NCI-H1930 (cell line): Measurements from ENCODE around the gene THAP5.
A peak's percentile ranks its signal among the peaks of the same experiment; 100 is the strongest.
"Not testable (repeated sequence)": the region's sequence is repeated elsewhere in the genome, so short reads cannot be mapped to it uniquely, and the experiment has no call there.

Experiments used
- DNase-seq, 2 experiments: peaks; one replicate each; lab custom pipeline; 2025; lab: John Stamatoyannopoulos, UW

Gene THAP5

GRCh38 chr7:108585843-108586242, 16.3 kb upstream of the THAP5 start:
- DNase-seq, result no peak

- no peak for DNase-seq
Measured at GRCh38 chr7:108584211-108584610, 14.7 kb upstream of the THAP5 start.

DNA sequence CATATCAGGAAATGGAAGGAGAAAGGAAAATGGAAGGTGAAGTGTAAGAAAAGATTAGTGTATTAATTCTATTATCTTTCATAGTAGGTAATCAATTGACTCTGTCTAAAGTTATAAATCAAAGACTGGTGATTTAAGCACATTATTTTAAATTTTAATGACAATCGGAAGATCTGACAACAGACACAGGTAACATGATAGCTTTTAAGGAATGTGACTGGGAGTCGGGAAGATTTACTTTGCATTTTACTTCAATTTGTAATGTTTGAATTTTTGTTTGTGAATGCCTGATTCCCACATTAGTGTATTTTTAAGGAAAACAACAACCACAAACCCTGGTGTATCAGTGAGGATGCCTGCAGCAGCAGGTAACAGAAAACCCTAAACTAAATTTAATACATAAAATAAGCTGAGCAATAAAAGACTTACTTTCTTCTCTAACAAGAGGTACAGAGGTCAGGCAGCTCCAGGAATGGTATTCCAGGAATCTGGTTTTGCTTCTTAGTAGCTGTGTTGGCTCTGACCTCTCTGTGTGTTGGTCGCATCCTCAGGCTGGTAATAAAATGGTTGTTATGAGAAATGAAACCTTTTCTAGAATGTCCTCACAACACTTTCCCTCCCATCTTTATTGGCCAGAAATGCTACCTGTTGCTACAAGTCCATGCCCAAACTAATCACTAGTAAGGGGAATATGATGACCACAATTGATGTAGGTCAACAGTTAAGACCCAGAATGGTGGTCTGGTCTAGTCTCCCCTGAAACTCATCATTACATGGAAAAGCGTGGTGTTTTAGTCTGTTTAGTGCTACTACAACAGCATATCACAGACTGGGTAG, 12.4 kb upstream of the THAP5 start:
- DNase-seq, result no peak

GRCh38 chr7:108580298-108580697, 10.8 kb upstream of the THAP5 start:
- DNase-seq, result no peak

GRCh38 chr7:108578937-108579336, 9.4 kb upstream of the THAP5 start:
- no peak for DNase-seq

DNA sequence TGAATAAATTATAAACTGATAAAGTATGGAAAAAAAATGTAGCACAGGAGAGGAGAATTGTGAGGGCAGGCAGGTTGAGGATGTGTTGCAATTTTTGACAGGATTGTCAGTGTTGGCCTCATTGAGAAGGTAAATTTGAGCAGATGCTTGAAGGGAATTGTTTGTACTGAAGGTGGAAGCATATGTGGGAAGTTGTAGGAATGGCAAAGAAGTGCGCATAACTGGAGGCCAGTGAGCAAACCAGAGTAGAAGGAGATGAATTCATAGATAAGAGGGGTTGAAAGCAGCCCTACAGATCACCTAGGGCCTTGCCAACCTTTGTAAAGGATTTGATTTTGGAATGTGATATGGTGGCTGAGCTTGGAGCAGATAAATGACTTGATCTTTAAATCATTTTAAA, 6.6 kb upstream of the THAP5 start:
- DNase-seq, result no peak

GRCh38 chr7:108575156-108575555, 5.7 kb upstream of the THAP5 start:
- DNase-seq, result no peak

DNA sequence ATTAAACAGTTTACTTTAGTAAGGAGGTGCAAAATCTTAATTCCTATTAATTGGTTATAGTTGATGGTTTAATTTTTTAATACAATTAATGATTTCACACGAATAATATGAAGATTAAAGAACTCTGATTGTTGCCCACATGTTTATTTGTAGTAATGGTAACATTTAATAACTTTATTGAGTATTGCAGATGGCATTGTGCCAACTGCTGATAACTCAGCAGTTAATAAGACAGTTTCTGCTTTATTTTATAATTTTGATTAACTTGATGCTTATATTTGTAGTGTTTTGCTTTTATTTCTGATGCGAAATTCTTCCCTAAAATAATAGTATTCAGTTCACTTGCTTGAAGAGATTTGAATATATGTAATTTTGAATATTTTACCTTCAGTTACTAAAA, 3.0 kb upstream of the THAP5 start:
- DNase-seq, result no peak

- DNase-seq, result peak in 1 of 2 experiments; percentile 18
Measured at GRCh38 chr7:108570146-108570755, 745 bp upstream of the THAP5 start.

DNA sequence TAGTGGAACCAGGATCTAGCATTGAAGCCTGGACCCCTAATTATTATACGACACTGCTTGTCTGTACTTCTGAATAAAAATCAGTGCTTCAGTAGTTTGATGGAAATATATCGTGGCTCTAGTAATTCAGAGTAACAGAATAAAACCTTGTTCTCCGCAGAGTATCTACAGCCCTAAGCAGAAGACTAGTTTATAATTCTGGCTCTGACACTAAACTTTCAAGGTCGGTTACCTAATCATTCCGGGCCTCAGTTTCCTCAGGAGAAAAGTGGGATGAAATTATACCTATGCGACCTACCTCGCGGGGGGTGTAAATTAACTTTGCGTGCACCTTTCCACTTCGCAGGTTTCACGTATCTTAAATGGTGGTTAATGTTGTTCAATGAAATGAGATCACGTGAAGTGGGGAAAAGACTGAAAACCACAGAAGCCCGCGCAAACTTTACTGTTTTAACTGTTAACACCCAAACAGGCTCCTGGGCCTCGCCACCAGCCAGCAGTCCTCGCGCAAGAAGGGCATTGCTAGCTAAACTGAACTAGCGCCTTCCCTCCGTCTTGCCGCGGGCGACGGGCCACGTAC, 615 bp downstream of the THAP5 start:
- no peak for DNase-seq

- no peak for DNase-seq
Measured at GRCh38 chr7:108565987-108566386, 3.5 kb downstream of the THAP5 start.

DNA sequence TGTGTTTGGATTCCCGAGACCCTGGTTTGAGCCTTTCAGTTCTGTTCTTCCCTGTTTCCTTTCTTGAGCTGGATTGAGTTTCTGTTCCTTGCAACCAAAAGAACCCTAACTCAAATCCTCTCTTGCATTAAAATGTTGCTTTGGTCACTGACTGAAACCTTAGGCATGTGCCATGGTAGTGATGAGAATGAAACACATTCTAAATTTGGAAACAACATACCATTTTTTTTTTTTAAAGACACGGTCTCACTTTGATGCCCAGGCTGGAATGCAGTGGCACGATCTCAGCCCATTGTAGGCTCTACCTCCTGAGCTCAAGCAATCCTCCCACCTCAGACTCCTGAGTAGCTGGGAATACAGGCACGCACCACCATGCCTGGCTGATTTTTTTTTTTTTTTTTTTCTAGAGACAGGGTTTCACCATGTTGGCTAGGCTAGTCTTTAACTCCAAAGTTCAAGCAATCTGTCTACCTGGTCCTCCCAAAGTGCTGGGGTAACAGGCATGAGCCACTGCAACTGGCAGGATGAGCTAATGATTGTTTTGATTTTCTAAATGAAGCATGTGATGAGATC, 8.4 kb downstream of the THAP5 start:
- DNase-seq, result no peak

DNA sequence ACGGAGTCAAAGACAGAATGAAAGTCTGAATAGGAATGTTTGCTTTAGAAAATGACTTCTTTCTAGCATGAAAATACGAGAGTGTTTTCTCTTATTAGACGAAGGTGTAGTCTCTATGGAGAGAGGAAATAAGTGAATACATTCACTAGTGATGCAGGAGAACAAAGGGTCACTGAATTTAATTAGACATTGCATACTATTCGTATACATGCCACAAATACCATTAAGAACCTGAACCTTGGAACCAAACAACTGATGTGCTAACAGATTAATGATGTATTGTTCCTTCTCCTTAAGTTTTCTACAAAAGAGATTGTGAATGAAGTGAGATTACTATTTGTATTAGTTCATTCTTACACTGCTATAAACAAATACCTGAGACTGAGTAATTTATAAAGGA, 10.3 kb downstream of the THAP5 start:
- DNase-seq, result no peak

- DNase-seq, result no peak
Measured at GRCh38 chr7:108557617-108558016, 11.9 kb downstream of the THAP5 start.

DNA sequence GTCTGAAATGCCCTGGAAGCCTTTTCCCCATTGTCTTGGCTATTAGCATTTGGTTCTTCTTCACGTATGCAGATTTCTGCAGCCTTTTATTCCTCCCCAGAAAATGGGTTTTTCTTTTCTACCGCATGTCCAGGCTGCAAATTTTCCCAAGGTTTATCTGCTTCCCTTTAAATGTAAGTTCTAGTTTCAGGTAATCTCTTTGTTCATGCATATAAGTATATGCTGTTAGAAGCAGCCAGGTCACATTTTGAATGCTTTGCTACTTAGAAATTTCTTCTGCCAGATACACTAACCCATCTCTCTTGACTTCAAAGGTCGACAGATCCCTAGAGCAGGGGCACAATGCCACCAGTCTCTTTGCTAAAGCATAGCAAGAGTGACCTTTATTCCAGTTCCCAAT, 12.3 kb downstream of the THAP5 start:
- no peak for DNase-seq

DNA sequence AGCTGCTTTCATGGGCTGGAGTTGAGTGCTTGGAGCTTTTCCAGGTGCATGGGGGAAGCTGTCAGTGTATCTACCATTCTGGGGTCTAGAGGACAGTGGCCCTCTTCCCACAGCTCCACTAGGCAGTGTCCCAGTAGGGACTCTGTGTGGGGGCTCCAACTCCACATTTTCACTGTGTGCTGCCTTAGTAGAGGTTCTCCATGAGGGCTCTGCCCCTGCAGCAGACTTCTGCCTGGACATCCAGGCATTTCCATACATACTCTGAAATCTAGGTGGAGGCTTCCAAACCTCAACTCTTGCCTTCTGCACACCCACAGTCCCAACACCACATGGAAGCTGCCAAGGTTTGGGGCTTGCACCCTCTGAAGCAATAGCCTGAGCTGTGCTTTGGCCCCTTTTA, 12.8 kb downstream of the THAP5 start:
- DNase-seq, result not testable (repeated sequence)

DNA sequence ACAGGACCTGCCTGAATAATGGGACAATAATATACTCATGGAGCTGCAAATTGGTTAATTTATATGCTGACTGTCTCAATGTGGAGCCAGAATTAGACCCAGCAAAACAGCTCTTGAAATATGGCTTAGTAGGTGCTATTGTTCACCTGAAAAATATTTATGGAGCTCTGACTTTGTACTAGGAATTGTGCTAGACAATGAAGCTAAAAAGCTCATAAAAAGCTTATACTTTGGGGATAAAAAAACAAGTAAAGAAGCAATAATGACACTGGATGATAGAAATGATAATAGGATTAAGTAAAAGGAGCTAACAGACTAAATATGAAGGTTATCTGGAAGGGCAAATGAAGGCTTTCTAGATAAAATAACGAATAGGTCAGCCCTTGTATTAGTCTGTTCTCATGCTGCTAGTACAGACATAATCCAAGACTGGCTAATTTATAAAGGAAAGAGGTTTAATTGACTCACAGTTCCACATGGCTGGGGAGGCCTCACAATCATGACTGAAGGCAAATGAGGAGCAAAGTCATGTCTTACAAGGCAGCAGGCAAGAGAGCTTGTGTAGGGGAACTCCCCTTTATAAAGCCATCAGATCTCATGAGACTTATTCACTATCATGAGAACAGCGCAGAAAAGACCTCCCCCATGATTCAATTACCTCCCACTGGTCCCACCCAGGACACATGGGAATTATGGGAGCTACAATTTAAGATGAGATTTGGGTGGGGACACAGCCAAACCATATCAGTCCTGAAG, 21.2 kb downstream of the THAP5 start:
- DNase-seq, result not testable (repeated sequence)

- DNase-seq, result no peak
Measured at GRCh38 chr7:108541478-108541877, 28.0 kb downstream of the THAP5 start.

DNA sequence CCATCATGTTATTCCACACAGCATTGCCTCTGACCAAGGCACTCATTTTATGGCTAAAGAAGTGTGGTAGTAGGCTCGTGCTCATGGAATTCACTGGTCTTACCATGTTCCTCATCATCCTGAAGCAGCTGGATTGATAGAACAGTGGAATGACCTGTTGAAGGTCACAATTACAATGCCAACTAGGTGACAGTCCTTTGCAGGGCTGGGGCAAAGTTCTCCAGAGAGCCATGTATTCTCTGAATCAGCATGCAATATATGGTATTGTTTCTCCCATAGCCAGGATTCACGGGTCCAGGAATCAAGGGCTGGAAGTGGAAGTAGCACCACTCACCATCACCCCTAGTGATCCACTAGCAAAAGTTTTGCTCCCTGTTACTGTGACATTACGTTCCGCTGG, 30.8 kb downstream of the THAP5 start:
- DNase-seq, result not testable (repeated sequence)

GRCh38 chr7:108538236-108538635, 31.3 kb downstream of the THAP5 start:
- not testable (repeated sequence) for DNase-seq

DNA sequence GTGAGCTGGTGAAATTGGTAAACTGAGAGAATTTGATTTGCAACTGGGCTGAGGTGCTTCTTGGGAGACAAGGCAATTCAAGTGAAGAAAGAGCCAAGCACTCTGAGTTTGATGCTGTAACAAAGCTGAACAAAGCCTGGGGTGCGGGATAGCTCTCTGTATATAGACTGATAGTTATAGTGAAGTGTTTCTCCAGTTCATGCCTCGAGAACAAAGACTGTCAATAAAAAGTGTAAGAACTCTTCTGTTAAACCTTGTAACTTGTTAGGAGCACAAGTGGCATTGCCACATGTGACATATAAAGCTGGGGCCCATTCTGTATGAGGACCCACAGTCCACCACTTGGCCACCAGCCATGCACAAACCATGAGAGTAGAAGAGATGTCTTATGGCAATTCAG, 32.3 kb downstream of the THAP5 start:
- no peak for DNase-seq

GRCh38 chr7:108535744-108536143, 33.8 kb downstream of the THAP5 start:
- DNase-seq, result no peak
